GM21447 (cell line): ENCODE data around the gene RBL1.
A peak's percentile ranks its signal among the peaks of the same experiment; 100 is the strongest.
"Not testable (repeated sequence)": the region's sequence is repeated elsewhere in the genome, so short reads cannot be mapped to it uniquely, and the experiment has no call there.

Experiments
- ATAC-seq: cut with Tn5 transposase; IDR thresholded peaks from one replicate; pipeline ENCODE4 v1.9.1; 2021; ENCODE audit not compliant: unreplicated experiment

Gene RBL1

DNA sequence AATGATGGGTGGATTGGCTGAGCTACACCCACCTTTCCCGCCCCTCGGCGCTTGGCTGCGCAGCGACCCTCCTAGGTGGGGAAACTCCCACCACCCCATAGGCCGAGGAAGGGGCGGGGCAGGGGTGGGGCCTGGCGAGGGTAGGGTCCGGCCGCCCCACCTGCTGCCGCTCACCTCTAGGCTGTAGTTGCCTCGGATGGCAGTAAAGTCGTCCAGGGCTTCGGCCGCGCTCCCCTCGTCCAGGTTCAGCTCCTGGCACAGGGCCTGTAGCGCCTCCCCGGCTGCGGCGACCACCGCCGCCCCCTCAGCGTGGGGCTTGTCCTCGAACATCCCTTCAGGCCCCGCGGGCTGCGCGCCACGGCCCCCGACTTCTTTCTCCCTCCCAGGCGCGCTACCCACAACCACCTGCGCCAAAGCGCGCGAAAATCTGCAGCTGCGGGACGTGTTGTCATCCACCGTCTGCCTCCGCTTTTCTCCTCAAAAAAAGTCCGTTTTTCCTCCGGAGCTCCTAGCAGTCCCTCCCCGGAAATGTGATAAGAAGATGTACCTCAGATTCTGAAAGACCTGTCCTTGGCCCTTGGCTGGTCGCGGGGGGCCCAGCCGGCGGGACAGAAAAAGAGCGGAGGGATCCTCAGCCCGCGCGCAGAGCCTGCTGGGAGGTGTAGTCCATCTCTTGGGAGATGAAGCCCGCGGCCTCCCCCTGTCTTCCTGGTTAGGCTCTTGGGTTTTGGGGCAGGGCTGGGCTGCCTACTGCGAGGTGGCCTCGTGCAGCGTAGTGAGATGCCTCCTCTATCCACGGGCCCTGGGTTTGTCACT is at the start of gene RBL1:
RBL1 (minus strand) TSS at position 399 of the 816 bp plus-strand sequence; CDS start at position 330, 69 bp downstream.
- ATAC-seq = peak; percentile 68

DNA sequence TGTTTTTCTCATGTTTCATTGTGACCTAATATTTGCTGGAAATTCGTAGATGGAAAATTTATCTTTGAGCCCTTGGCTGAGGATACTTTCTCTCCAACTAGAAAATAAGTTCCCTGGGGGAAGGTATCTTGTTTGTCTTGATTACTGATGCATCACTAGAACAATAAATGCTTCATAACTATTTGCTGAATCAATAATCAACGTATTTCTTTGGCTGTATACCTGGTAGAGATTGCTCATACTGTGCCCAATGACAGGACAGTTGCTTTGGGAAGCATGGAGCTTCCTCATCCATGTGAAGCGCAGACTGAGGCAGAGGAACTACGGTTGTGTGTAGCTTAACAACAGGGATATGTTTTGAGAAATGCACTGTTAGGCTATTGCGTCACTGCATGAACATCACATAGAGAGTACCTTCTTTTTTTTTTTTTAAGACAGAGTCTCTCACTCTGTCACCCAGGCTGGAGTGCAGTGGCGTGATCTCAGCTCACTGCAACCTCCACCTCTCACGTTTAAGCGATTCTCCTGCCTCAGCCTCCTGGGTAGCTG is 49.1 kb upstream of the RBL1 start:
- ATAC-seq = no peak

- no peak for ATAC-seq
Measured at GRCh38 chr20:37142708-37143107, 46.9 kb upstream of the RBL1 start.

- no peak for ATAC-seq
Measured at GRCh38 chr20:37137547-37137946, 41.8 kb upstream of the RBL1 start.

- ATAC-seq = no peak
Measured at GRCh38 chr20:37133952-37134351, 38.2 kb upstream of the RBL1 start.

DNA sequence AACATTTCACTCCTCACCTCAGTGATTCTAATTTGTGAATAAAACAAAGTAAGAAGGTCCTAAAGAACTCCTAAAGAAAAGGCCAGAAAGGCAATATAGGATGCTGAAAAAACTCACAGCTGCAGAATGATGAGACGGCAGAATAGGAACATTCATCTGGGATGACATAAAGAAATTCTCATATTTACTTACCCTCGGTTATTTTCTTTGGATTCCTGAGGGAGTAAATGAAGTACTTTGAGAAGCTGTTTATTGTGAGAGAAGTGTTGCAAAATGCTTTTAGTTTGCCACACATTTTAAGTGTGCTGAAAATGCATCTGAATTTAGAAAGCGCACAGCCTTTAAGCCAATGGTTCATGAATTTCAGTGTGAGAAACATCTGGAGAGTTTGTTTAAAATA is 35.7 kb upstream of the RBL1 start:
- ATAC-seq = no peak

DNA sequence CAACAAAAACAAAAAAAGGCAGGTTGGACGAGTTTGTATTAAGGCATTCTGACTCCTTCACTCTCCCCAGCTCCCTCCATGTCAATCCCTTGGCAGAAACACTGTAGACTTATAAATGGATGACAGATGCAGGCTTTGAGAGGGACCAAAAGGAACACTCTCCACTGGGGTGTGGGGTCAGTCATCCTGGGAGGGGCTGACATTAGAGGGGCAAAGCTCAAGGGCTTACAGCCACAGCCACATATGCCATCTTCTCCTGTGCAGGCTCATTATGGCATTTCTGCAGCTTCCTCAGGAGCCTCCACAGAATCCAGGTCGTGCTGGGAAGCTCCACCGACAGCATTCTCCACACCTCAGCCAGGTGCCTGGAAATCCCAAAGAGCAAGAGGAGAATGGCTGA is 33.0 kb upstream of the RBL1 start:
- ATAC-seq = no peak

GRCh38 chr20:37126290-37126689 is 30.5 kb upstream of the RBL1 start:
- ATAC-seq = not testable (repeated sequence)

DNA sequence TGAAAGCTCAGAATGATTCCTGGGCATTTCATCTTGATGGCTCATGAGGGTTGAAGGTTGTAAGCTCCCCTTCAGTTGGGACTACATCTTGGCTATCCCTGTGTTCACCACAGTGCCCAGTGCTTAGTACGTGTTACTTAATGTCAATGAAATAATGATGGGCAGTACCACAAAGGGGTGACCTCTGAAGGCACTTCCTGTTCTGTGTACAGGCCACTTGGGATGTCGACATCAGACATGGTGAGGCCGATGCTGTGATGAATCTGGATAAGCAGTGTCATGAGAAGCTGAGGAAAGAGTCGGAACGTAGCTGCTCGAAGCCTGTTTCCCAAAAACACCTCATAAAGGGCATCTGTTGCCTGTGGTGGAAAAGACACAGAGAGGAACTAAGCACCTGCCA is 27.6 kb upstream of the RBL1 start:
- ATAC-seq = no peak

DNA sequence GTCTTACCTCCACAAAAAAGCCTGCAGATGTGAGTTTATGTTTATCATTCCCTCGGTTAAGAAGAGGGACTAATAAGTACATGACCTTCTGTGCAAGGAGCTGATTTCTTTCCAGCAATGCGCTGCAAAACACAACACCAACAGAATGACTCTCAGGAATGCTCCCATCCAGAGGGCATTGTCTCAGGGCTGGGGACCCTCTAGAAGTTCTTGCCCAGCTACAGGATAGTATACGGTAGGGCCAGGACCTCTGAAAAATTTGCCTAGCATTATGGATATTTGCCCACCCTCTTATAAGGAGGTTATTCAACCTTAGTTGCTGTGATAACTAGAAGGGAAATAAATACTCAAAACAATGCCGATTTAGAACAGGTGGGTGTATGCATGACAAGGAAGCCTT is 24.7 kb upstream of the RBL1 start:
- ATAC-seq = no peak

GRCh38 chr20:37119356-37120036 is 23.7 kb upstream of the RBL1 start:
- no peak for ATAC-seq

- ATAC-seq = no peak
Measured at GRCh38 chr20:37114012-37114411, 18.2 kb upstream of the RBL1 start.

DNA sequence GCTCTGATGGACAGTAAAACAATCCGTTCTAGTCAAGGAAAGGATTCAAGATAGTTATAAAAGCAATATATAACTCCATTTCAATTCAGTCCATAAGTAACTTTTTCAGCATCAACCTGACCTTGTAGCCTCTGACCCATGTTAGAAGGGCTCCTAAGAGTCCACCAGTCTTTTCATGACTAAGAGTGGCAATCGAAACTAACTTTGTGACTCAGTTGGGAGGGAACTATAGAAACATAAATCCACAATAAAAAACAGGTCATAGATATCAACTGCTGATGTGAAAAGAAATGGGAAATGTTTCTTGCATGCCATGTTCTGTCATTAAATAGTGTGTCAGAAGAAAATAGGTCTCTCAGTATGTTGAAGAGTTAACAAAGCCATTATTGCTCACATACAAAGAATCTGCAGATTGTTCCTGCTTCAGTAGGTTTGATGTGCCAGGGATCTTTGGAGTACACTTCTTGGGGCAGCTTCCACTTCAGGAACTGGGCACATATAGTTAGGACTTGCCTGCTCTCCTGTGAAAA is 16.2 kb upstream of the RBL1 start:
- ATAC-seq = no peak

DNA sequence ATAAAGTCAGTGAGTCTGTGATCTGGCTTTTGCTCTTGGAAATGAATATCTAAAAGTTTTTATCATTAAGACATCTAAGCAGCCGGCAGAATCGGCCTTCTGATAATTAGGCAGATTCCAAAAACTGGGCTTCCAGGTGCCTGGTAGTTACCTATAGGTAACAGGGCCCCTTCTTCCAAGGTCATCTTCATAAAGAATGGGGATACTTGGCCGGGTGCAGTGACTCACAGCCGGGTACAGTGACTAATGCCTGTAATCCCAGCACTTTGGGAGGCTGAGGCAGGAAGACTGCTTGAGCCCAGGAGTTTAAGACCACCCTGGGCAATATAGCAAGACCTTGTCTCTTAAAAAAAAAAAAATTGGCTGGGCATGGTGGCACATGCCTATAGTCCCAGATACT is 12.9 kb upstream of the RBL1 start:
- ATAC-seq = no peak

DNA sequence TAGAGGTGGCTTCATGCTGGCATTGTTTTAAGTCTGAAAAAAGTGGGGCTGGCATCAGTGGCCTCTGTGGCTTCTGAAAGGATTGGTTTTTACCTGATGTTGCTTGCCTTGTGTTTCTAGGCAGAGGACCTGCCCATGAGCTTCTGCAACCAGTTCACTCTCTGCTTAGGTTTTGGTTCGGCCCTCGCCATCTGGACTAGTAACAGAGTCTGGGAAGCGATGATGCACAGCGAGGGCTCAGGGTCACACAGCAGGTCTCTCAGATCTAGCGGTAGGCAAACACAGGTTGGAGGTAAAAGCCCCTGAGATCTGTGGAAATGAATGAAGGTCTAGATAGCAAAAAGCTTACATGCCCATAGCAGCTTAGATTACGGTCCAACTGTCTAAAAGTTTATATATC is 6.8 kb upstream of the RBL1 start:
- ATAC-seq = no peak

DNA sequence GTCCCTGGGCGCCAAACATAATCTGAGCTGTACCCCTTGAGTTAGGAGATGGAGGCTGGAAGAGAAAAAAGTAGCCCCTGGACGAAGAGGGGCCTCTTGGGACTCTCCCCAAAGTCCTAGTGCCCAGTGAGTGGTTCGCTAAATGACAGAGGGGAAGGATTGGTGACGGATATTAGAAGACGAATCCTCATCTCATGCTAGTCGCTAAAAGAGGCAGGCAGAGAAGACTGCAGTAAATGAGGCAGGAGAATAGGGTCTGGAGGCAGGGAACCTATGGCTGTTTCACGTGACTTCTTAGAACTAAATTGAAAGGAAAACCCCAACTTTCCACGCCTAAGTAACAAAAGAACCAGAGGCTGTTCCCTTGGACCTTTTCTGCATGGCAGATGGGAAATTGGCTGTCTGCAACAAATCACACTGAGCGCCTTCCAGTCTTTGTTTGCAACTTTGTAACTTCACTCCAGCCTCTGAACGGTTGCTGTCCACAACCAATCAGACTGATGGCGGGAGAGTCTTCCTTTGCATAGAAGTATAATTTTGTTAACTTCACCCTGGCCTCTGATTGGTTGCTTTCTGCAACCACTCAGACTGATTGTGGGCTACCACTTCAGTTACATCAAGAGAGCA is 731 bp upstream of the RBL1 start:
- no peak for ATAC-seq

DNA sequence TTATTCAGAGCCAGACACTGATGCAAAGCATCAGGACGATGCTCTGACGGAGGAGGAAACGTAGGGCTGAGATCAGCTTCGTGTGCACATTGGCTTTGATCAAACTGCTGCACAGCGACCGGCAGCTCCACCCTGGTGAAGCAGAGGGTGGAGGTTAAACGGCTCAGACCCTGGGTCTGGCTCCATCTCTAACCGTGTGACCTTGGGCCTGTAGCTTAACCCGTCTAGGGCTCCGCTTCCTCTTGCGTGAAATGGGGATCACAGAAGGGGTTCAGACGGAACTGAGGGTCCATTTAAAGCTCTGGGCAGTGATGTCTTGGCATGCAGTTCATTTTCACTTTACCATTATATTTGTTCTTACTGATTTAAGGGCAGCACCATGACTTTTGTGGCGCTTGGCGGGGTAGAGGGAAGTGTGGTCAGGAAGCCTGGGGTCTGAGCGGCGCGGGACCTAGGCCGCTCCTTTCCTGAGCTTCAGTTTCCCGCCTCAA is 644 bp downstream of the RBL1 start:
- ATAC-seq = peak; percentile 21

GRCh38 chr20:37090407-37090806 is 5.4 kb downstream of the RBL1 start:
- ATAC-seq = no peak

GRCh38 chr20:37081717-37082289 is 14.0 kb downstream of the RBL1 start:
- no peak for ATAC-seq

DNA sequence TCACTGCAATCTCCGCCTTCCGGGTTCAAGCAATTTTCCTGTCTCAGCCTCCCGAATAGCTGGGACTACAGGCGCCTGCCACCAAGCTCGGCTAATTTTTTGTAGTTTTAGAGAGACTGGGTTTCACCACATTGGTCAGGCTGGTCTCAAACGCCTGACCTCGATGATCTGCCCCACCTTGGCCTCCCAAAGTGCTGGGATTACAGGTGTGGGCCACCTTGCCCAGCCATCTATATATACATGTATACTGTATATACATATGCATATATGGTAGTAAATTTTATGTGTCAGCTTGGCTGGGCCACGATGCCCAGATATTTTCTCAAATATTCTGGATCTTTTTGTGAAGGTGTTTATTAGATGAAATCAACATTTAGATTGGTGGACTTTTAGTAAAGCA is 18.8 kb downstream of the RBL1 start:
- no peak for ATAC-seq
